Stimulated activated CD4-positive, alpha-beta T cell treated with anti-CD3 and anti-CD28 coated beads, Interleukin-2, amount 100 ng/mL, for 4 hours (primary cell): ENCODE measurements around the gene AMIGO1.
A peak's percentile ranks its signal among the peaks of the same experiment; 100 is the strongest.

Source experiments
- DNase-seq: peaks from one replicate; pipeline ENCODE4 v3.0.0-alpha.2; 2020; ENCODE audit warnings: low read depth

The AMIGO1 gene

GRCh38 chr1:109532365-109533136 lies 23.0 kb upstream of the AMIGO1 start:
- peak; percentile 83 for DNase-seq

- DNase-seq = no peak
Measured at GRCh38 chr1:109531826-109532364, 22.4 kb upstream of the AMIGO1 start.

DNA sequence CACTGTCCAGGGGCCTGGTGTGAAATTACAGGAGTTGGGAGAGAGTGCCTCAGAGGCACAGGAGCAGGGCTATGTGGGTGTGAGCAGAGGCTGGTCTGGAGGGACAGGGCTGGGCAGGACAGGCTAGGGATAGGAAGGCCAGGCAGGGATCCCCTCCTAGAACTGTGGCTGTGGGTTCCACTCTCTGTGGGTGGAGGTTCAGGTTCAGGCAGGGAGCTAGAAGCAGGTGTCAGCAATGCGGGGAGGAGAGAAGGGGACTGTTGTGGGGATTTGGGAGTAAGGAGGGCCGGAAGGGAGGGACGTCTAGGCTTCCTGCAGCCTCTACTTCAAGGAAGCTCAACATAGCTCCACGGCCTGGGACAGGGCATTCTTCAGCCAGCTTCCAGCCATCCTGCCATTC lies 21.9 kb upstream of the AMIGO1 start:
- no peak for DNase-seq

- no peak for DNase-seq
Measured at GRCh38 chr1:109530457-109531087, 21.0 kb upstream of the AMIGO1 start.

GRCh38 chr1:109529881-109530456 lies 20.4 kb upstream of the AMIGO1 start:
- DNase-seq = no peak

GRCh38 chr1:109528712-109529111 lies 19.2 kb upstream of the AMIGO1 start:
- no peak for DNase-seq

DNA sequence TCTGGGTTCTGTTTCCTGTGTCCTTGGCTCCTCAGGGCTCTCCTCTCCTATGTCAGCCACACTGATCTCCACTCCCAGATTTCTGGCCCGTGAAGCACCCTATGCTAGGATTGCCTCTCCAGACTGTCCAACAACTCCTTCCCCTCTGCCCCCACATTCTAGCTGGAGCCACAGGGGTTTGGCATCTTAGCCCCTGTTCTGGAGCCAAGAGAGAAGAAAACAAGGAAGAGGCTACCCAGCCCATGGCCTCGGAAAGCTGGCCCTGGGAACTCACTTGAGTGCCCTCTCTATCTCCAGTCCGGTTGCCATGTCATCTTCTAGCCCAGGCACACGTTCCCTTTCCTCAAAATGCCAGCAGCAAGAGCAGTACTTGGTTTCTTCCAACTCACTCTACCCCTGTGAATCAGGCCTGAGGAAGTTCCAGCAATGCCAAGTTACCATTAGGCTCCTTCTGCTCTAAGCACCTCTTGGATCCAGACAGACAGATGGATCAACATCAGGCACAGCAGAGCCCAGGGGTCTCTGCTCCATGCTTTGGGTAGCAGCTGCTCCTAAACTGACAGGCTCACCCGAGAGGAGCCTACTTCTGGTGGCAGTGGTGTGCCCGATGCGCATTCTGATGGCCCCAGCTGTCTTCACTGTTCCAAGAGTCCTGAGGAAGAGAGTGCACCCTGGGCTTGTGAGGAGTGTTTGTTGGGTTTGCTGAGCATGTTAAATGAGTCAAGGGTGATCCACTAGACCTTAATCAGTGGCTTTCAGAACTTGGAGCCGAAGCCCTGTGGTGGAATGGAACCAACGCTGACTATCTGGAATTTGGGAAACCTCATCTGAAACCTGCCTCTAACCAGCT lies 18.5 kb upstream of the AMIGO1 start:
- DNase-seq = no peak

DNA sequence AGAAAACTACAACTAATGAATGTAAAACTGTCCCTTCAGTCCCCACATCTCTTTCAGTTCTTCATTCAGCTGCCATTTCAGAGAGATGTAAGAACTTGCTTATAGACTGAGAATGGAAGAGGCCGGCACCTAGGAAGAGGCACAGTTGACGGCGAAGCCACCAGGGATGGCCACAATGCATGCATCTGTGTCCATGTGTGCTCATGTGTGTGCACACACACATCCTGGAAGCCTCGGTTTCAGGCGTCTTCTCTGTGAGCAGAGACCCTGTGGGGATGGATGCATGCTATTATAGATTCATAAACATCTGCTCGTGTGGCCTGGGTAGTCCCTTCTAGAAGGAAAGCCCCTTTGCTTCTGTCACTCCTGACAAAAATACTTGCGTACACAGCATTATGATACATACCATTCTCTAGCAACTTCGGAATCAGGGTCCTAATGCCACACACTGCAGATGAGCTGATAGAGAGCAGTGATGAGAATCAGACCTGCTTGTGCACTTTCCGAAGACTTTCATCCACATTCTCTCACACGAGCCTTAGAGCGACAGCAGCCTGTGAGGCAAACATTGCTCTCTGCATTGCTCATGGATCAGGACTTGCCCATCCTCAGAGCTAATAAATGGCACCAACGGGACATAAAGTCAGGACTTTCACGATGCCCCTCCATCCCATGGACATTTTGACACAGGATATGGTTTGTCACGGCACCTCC lies 17.7 kb upstream of the AMIGO1 start:
- no peak for DNase-seq

GRCh38 chr1:109523706-109524105 lies 14.2 kb upstream of the AMIGO1 start:
- no peak for DNase-seq

DNA sequence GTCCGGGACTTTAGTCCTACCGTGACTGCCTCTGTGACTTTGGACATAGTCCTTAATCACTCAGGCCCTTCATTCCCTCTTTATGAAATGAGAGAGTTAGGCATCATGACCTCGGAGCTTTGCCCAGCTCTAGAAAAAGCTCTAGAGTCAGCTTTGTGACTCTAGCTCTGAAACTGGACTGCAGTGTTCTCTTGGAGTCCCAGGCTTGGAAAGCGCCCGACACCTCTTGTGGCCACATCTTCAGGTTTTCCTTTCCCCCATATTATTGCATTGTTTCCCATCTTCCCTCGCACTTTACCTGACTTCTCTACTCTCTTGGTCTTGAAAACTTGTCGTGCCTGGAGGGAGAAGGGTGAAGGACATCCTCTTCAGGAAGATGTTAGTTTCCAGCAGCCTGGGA lies 12.5 kb upstream of the AMIGO1 start:
- DNase-seq = no peak

DNA sequence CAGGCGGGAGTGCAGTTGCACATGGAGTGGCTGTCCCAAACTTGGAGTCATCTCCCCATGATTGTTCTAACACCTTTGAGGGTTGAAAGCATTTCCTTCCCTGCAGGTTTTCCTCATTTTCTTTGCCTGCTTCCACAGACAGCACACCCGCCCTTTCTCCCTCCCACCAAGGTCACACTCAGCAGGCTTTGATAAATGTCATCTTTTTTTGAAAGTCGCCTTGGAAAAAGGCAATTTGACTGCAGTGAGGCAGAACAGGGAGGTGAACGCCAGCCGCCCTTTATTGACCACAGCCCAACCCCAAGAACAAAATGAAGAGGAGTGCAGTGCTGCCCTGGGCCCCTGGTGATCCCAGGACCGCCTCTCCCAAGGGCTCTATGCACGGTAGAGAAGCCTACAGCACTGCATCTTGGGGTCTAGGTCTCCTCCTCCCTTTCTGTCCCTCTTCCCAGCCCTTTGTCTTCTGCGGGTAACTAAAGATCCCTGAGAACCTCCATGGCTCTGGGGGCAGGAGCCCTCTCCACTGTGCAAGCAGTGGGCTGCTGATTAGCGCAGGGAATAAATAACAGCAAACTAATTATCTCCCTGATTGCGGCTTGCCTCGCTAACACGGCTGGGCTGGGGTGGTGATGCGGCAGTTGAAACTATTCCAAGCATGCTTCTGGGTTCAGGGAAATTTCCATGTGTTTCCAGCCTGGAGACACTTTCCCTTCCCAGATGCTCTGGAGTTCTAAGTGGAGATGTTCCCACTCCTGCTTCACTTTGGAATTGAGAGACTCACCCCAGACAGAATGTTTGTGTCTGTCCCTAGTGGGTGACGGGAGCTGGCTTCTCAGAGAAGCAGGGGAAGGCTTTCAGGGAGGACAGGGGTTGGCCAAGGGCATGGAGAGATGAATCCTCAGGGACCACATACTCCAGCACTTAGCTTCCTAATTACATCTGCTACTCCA lies 11.8 kb upstream of the AMIGO1 start:
- DNase-seq = no peak

DNA sequence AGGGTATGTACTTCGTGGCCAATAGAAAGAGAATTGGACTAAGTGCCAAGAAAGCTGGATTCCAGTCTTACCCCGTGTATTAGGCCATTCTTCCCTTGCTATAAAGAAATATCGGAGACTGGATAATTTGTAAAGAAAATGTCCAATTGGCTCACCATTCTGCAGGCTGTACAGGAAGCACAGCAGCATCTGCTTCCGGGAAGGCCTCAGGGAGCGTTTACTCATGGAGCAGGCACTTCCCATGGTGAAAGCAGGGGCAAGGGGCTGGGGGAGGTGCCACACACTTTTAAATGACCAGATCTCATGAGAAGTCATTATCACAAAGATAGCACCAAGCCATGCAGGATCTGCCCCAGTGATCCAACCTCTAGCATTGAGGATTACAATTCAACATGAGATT lies 7.8 kb upstream of the AMIGO1 start:
- DNase-seq = no peak

DNA sequence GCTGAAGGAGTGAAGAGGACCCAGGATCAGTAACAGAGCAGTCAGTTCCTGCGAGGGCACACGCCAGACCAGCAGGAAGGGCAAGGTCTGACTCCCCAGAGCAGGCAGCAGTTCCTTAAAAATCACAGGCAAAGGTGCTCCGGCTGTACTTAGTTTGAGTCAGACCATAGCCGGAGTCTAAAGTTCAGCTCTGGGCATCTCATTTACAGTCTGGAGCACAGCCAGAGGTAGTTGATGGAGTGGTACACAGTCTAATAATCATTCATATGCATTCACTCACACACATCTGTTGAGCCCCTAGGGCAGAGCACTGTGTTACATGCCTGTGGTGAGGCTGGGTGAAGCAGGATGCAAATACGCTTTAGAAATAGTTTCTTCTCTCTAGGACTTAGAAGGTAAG lies 7.3 kb upstream of the AMIGO1 start:
- no peak for DNase-seq

GRCh38 chr1:109514846-109515245 lies 5.3 kb upstream of the AMIGO1 start:
- no peak for DNase-seq

DNA sequence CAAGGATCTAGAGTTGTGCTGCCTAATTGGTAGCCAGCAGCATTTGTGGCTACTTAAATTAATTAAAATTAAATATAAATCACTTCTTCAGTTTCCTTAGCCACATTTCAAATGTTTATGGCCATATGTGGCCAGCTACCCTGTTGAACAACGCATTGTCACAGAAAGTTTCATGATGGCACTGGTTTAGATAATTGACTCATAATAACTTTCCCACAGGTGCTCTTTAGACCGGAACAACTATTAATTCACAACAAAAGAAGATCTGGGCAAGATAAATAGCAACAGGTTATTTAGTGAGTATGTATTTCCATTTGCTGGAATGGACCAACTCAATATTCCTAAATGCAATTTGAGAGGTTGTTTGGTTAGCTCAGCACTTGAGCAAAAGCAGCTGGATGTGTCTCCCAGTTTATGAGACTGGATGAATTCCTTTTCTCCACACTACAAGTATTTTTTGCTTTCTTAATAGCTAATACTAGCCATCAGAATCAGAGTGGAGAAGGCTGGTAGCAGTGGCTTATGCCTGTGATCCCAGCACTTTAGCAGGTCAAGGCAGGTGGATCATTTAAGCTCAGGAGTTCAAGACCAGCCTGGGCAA lies 3.7 kb upstream of the AMIGO1 start:
- DNase-seq = no peak

GRCh38 chr1:109508873-109509175 lies 703 bp downstream of the AMIGO1 start:
- DNase-seq = no peak

DNA sequence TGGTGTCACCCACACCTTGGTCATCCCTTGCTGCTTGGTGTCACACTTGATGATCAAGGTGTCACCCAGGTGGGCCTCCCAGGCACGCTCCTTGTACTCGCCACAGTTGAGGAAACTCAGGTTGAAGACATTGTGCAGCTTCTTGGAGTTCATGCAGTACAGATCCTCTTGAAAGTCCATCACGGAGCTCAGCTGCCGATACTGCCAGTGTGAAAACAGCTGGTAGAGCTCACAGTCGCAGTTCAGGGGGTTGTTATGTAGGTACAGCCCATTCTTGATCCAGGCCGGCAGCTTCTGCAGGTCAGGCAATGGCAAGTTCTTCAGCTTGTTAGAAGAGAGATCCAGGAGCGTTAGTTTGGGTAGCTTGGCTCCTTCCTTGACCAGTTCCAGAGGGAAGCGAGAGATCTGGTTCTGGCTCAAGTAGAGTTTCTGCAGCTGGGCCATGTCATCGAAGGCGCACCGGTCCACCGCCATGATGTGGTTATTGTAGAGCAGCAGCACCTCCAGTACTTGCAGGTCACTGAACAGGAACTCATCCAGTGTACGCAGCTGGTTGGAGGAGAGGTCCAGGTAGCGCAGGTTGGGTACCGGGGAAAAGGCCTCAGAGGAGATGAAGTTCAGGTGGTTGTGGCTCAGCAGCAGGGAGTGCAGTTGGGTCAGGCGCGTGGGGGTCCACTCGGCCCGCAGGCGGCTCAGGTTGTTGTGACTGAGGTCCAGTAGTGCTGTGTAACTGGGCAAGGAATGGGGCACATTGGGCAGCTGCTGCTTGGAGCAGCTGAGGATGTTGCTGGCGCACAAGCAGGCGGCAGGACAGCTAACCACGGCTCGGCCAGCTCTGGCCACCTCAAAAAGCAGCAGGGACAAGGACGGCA lies 1.3 kb downstream of the AMIGO1 start:
- DNase-seq = no peak

DNA sequence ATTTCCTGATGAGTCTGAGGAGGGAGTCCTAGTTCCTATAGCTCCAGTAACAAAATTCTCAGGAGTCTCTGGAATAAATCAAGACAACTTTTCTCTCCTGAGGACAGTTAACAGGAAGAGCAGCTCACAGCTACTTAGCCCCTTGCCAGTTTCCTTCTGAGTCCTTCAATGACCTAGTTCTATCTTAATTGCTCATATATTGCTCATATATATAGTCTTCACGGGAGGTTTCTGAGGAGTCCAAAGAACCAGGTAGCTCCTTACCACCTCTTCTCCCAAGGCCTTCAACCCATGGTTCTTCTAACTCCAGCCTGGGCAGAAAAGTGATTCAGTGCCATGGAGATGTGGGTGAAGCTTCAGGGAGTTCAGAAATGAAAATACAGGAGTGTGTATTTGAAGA lies 4.6 kb downstream of the AMIGO1 start:
- DNase-seq = no peak

GRCh38 chr1:109503935-109504334 lies 5.6 kb downstream of the AMIGO1 start:
- no peak for DNase-seq
